Measurements from ENCODE around the gene COL23A1. TPM values are rescaled to one million over a fixed set of nuclear protein-coding genes. Genes with fewer than 3 reads are reported as not detected.

COL23A1 gene
- total RNA-seq, 1 donor from 2014 or later: 0.96 TPM

DNA sequence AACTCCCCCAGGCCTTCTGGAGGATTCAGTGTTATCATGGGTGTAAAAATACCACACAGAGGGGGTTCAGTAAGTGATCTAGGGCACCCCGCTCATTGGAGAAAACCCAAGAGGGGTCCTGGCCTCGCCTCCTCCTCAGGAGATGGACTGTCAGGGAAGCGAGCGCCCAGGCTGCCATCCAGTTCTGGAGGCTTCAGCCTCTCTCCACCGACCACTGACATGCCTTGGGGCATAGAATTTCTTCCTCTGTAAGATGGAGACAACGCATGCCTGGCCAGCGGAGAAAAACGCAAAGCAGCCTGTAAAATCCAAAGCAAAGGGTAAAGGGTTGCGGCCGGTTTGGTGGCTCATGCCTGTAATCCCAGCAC lies 165.4 kb downstream of the COL23A1 start:
- peak; percentile 55 for DNase-seq (ENCODE audit: low spot score)

GRCh38 chr5:178423901-178424809 lies 166.0 kb downstream of the COL23A1 start:
- peak; percentile 64 for DNase-seq (ENCODE audit: low spot score)

- DNase-seq (ENCODE audit: low spot score): no peak
Observed at GRCh38 chr5:178423431-178423830, 166.8 kb downstream of the COL23A1 start.

DNA sequence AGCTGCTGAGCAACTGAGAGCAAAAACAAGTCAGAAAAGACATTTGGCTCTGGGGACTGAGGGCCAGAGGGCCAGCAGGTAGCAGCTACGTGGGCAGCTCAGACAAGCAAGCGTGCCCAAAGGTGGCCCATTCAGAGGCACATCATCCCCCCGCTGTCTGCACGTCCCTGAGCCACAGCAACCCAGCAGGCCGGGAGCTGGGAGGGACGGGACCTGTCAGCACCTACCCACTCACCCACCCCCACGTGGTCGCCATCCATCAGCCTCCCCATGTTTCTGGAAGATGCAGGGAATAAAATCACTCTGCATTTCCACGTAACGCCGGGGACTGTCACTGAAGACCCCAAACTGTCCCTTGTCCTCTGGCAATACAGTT lies 167.8 kb downstream of the COL23A1 start:
- DNase-seq (ENCODE audit: low spot score): no peak

DNA sequence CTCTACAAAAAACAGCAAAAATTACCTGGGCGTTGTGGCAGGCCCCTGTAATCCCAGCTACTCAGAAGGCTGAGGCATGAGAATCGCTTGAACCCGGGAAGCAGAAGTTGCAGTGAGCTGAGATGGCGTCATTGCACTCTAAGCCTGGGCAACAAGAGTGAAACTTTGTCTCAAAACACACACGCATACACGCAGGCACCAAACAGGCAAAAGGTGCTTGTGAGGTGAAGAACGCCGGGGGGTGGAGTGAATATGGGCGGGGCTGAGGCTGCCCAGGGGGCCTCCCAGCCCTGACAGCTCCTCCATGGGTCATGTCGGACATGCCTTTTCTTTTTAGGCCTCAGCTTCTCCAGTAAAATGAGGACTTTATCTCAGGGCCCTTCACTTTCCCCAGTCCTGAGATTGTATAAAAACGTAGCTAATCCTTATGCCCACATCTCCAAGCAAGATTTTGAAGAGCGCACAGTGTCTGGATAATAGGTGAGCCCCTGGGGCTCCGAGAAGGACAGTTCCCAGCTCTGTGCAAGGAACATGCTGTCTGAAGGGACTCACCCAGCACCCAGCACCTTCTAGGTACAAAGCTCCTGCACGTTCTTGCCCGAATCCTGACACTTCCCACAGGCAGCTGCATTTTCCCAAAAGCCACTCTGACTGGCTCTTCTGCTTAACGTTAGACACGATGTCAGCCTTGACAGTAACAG lies 168.3 kb downstream of the COL23A1 start:
- peak; percentile 42 for DNase-seq (ENCODE audit: low spot score)

- no peak for DNase-seq (ENCODE audit: low spot score)
Observed at GRCh38 chr5:178421128-178421527, 169.1 kb downstream of the COL23A1 start.

- no peak for DNase-seq (ENCODE audit: low spot score)
Observed at GRCh38 chr5:178420354-178420781, 169.8 kb downstream of the COL23A1 start.

DNA sequence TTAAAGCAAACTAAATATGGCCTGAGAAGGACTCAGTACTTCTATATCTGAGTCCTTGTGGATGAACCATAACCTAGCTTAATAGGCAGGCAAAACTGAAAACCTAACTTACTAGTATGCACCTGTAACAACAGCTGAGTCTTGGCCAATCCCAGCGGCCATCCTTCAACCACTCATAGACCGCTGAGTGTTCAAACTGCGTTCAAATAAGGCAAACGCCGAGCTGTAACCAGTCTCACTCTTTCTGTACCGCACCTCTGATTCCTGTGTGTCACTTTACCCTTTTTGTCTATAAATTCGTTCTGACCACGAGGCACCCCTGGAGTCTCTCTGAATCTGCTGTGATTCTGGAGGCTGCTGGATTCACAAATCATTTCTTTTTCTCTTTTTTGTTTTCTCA lies 170.5 kb downstream of the COL23A1 start:
- DNase-seq (ENCODE audit: low spot score): no peak

GRCh38 chr5:178419196-178419595 lies 171.0 kb downstream of the COL23A1 start:
- DNase-seq (ENCODE audit: low spot score): no peak

GRCh38 chr5:178418471-178419010 lies 171.7 kb downstream of the COL23A1 start:
- no peak for DNase-seq (ENCODE audit: low spot score)

DNA sequence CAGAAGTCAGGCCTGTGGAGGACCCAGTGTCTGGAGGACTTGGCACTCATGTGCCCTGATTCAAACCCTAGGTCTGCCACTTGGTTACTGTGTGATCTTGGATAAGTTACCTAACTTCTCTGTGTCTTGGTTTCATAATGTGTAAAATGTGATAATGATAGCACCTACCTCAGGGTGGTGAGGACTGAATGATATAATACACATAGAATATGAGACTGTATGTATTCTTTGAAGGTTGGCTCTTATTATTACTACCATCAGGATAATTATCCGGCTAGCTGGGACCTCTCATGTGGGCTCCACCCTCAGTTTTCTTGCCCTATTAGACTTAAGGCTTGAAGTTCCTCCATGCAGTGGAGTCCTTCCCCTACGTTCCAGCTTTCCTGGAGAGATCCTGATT lies 172.2 kb downstream of the COL23A1 start:
- no peak for DNase-seq (ENCODE audit: low spot score)

DNA sequence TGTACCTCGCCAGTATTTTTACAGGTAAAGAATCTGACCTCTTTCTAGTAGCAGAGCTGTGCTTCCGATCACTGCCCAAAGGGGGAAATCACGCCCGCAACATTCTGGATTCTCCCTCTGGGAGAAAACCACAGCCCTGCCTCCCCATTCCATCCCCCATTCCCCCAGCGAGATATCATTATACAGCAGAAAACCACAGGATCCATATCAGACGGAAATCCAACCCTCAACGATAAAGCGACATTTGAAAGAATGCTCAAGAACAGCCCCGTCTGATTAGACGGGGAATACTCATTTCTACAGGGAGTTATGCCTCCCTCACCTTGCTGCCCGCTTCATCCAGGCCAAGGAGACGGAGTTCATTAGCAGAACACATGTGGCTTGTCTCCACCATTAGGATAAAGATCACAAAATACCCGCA lies 172.8 kb downstream of the COL23A1 start:
- DNase-seq (ENCODE audit: low spot score): no peak

DNA sequence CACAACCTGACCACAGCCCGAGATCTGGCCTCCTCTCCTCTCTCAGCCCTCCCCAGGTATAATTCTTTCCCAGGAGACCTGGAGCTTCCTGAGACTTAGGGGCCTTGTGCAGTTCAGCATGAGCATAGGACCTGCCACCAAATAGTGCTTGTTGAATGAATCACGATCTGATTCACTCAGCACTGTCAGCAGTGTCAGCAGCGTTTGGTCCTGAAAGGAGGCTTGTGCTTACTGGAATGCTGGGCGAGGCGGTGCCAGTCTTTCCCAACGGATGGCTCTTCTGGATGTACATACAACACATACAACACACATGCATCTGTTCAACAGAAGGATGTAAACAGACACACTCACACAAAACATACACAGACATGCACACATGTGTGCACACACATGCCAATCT lies 173.3 kb downstream of the COL23A1 start:
- peak; percentile 37 for DNase-seq (ENCODE audit: low spot score)

- no peak for DNase-seq (ENCODE audit: low spot score)
Observed at GRCh38 chr5:178416206-178416882, 173.8 kb downstream of the COL23A1 start.

- DNase-seq (ENCODE audit: low spot score): no peak
Observed at GRCh38 chr5:178415353-178415752, 174.8 kb downstream of the COL23A1 start.

GRCh38 chr5:178413988-178414387 lies 176.2 kb downstream of the COL23A1 start:
- DNase-seq (ENCODE audit: low spot score): no peak

DNA sequence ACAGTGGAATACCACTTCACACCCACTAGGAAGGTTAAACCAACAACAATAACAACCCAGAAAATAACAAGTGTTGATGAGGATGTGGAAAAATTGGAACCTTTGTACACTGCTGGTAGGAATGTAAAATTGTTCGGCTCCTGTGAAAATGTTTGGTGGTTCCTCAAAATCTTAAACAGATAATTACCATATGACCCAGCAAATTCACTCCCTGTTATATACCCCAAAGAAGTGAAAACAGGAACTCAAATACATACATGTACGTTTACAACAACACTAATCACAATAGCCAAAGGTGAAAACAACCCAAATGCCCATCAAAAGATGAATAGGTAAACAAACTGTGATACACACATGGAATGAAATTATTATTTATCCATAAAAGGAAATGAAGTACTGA lies 179.1 kb downstream of the COL23A1 start:
- DNase-seq (ENCODE audit: low spot score): no peak

DNA sequence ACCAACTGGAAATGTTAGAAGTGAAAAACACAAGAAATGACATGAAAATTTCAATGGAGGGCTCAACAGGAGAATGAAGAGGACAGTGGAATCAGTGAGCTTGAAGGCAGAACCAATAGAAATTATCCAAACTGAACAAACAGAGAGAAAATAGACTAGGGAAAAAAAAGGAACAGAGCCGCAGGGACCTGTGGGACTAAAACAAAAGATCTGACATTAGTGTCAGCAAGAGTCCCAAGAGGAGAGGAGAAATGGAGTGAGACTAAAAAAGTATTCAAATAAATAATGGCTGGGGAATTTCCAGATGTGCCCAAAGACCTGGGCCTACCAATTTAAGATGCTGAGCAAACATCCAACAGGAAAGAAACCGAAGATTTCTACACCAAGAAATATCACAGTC lies 182.5 kb downstream of the COL23A1 start:
- DNase-seq (ENCODE audit: low spot score): no peak

GRCh38 chr5:178404987-178405386 lies 185.2 kb downstream of the COL23A1 start:
- no peak for DNase-seq (ENCODE audit: low spot score)

DNA sequence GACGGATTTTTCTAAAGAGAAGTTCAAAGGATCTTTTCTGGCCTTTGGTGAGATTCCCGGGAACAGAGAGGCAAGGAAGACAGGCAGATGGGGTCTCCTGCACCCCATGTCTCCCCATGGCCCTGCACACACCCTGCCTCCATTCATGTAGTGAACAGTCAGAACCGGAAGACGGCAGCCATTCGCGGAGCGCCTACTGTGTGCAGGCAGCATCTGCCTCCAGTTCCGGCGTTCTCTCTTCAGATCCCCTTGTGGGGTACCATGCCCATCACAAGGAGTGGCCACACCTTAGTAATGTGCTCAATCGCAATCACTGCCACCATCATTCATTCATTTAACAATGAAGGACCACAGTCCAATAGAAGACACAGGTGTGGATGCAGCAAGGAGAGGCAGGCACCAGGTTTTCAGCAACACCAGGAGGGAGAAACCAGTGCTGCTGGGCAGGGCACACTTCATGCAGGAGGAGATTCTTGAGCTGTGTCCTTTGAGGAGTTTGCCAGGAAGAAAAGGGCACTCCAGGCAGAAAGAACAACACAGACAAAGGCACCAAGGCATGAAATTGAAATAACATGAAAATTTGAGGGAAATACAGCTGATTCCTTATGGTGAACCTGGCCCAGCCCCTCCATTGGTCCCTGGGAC lies 186.1 kb downstream of the COL23A1 start:
- no peak for DNase-seq (ENCODE audit: low spot score)

GRCh38 chr5:178403351-178403750 lies 186.8 kb downstream of the COL23A1 start:
- no peak for DNase-seq (ENCODE audit: low spot score)

- no peak for DNase-seq (ENCODE audit: low spot score)
Observed at GRCh38 chr5:178399701-178400095, 190.5 kb downstream of the COL23A1 start.

Measured in umbilical cord (tissue), 2 donors.